SIG-M5 (cell line): ENCODE data around the gene YIPF7.
A peak's percentile ranks its signal among the peaks of the same experiment; 100 is the strongest.

Experiments used
- DNase-seq: peaks from one replicate; lab custom pipeline; 2025; lab: John Stamatoyannopoulos, UW

The YIPF7 gene

DNA sequence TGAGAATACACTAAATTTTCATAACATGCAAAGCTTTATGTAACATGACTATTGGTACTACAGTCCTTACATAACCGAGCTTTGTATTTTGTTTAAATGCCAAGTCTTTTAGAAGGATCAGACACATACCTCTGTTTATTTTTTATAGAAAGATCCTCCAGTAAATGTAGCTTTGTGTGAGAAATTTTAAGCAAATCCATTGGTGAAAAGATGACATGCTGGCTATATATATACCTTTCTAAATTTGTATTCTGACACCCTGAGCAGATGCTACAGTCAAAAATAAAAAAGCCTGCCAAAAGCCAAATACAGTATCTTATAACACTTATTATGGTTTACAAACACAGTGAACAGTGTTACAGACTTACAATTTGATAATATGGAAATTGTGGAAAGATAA lies at the start of gene YIPF7:
TSS of gene YIPF7 (minus strand) at position 201 of the 400 bp plus-strand sequence. CDS start 1,525 bp downstream, outside the sequence.
- no peak for DNase-seq

DNA sequence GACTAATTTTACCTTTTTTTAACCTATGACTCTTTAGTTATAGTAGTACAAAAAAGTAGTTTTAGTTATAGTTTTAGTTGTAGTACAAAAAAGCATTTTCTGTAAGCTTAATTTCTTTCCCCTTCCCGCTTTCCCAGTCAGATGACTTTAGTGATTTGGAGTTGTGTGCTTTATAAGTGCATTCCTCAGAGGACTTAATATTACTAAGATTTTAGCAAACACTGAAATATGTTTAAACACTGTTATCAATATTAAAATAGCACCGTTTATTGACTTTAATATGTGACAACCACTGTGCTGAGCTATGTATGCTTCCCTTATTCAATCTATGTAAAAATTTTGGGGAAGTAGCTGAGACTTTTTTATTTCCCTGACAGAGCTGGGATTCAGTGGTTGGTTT lies 49.6 kb upstream of the YIPF7 start:
- no peak for DNase-seq

DNA sequence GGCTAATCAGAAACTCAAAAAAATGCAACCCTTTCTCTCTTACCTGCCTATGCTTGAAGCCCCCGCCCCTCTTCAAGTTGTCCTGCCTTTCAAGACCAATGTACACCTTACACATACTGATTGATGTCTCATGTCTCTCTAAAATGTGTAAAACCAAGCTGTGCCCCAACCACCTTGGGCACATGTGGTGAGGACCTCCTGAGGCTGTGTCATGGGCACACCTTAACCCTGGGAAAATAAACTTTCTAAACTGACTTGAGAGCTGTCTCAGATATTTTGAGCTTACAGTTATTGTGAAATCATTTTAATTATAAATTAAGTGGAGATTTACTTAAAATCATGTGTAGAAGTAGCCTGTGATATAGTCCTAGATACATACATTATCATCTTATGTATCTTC lies 49.0 kb upstream of the YIPF7 start:
- DNase-seq = no peak

DNA sequence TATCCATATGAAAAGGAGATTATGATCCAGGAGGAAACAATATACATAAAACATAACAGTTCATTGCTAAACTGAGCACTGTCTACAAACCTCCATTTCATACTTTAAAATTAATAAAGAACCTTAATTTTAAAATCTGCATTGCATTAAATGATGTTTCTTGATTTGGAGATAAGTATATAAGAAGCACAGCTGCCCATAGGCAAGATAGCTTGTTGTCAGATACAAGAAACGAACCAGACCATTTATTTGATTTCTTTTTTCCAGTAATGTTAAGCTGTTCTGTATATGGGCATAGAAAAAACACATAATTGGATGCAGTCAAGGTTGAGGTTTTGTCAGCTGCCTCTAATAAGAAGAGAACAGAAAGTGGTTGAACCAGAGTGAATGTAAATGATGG lies 33.2 kb upstream of the YIPF7 start:
- no peak for DNase-seq

DNA sequence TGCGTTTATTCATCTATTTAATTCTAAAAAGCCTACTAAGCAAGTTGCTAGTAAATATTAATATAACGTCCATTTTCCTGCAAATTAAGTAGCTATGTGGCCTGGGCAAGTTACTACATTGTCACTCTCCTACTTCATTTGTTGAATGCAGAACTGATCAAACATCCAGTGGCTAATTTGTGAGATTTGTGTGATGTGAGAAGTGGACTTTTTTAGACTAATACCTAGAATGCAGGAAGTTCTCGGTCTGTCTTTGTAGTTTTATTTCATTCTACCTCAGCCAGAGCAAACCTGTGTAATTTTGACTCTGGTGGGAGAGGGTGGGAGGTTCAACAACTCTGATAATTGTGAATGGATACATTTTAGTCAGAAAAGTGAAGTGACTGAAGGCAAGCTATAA lies 27.6 kb upstream of the YIPF7 start:
- no peak for DNase-seq

DNA sequence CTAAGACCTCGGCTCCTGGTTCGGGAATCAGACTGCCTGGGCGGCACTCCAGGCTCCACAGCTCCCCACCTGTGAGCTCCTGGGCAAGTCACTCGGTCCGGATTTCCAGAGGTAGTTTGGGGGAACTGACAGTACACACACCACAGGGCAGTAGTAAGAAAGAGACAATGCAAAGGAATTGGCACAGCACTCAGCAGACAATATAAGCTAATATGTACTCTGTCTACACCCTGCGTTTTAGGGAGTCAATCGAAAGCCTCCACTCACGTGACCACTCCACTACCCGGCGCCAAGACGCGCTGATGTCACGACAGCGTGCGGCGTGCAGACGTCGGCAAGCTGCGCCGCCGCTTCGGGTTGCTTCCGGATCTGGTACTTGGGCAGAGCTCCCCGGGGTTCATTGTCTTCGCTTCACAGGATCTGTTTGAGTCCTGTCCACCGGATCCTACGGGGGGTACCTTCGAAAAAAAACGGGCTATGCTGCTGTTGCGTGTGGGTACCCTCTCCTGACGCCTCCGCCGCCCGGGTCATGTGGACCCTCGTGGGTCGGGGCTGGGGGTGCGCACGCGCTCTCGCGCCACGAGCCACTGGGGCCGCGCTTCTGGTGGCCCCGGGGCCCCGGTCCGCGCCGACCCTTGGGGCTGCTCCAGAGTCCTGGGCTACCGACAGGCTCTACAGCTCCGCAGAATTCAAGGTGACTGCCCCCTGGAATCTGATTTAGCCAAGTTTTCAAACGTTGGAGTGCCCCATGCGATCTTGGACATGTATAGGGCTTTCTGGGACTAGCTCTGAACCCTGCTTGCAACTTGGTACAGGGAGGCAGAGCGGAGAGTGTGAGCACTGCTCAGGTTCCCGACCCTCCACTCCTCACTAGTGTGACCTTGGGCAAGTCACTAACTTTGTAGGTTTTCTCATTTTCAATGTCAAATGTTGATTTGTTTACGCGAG lies 26.9 kb upstream of the YIPF7 start, which contains the start of gene GUF1:
TSS of gene GUF1 (plus strand) at position 327 of the 948 bp plus-strand sequence. CDS start at position 530, 203 bp downstream.
- peak; percentile 19 for DNase-seq

DNA sequence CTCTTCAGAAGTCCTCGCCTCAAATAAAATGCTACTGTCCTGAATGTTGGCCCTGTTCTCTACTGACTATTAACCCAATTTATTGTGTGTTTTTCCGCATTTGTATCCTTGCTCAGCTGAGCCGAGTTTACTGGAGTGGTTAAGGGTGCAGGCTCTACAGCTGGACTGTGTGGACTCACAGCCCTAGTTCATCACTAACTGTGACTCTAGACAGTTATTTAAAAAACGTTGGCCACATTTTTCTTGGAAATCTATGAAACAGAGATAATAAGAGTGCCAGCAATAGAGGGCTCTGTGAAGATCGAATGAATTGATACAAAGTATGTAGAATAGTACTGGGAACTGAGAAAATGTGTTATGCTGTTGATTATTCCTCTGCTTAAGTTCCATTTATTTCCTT lies 23.9 kb upstream of the YIPF7 start:
- DNase-seq = no peak

DNA sequence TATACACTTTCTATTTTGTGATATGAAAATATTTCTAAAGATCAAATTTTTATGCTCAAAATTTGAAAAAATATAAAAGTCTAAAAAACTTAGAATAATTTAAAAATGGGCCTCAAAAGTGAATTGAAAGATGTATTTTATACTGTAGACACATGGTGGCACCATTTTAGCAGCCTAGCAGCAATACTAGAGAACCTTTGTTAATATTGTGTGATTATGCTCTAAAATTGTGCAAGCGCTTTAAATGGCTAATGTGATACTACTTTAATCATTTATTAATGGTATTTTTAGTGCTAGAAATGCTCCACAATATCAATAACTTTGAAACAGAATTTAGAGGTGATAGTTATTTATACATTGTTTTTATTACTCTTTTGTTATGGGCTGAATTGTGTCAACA lies 23.0 kb upstream of the YIPF7 start:
- no peak for DNase-seq

DNA sequence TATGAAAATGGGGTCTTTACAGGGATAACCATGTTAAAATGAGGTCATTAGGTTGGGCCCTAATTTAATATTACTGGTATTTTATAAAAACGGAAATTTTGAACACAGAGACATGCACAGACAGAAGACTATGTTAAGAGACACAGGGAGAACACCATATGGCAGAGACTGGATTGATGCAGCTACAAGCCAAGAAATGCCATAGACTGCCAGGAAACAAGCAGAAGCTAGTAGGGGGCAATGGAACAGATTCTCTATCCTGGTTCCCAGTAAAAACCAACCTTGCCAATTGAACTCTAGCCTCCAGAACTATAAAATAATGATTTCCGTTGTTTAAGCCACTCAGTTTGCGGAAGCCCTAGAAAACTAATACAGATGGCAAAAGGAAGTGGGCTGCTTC lies 20.2 kb upstream of the YIPF7 start:
- DNase-seq = no peak

DNA sequence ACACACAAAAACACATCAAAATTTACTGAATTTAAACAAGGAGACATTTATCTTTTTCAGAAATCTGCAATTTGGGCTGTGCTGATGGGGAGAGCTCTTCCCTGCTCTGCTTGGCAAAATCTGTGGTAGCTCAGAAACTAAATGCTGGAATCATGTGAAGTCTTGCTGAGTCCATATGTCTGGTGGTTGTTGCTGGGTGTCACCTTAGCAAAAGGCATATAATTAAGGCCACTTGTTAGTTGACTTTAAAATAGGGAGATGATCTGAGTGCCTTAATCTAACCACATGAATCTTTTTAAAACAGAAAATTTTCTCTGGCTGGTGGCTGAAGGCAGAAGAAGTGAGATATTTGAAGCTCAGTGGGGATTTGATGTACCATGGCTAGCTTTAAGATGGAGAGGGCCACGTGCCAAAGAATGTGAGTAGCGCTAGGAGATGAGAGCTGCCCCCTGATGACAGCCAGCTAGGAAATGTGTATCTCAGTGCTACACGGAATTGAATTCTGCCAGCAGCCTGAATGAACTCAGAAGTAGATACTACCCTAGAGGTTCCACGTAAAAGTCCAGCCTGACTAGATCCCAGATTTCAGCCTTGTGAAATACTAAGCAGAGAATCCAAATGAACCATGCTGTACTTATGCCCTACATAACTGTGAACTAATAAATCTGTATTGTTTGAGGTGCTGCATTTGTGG lies 19.2 kb upstream of the YIPF7 start:
- no peak for DNase-seq

DNA sequence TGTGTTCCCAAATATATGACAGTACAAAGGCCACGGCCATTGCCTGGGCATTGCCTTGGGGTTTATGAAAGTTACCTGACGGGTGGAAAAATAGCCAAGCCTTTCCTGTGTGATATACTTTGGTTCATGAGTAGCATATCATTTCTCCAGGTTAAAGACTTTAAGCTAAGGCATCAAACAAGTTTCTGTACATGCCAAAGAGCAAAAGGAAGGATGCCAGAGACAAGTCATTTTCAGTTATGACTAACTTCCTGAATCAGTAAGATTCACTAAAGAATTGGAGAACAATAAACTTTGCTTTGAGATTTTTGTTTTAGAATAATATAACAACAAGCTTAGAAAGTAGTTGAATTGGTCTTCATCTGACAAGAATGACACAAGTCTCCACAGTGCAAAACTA lies 17.1 kb upstream of the YIPF7 start:
- no peak for DNase-seq

DNA sequence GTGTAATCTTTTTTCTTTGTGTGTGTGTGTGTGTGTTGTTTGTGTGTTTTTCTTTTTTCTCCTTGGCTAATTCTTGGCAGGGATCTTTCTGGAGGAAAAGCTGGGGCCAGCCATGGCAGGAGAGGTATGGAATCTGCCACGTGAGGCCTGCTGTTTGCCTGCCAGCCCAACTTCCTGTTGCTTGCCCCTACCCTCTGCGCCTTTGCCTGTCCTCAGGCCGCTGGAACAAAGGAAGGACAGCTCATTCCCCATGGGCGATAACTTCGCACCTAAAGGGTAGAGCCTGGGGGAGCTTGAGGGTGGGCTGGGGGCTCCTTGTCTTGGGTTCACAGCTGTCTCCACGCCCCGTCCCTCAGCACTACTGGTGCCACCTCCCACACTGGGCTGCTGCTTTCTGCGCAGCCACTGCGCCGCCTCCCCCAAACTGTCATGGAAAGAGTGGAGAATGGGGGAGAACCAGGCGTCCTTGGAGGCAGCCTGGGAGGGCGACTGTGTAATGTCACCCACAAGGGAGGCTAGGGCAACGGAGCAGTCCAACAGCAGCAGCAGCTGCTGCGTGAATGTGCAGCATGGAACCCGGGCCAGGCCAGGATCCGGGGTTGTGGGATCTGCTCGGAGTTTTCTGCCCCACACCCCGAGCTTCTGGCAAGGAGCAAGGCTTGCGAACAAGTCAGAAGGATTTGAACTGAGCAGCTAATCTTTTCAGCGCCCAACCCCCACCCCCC lies 12.3 kb upstream of the YIPF7 start:
- no peak for DNase-seq

DNA sequence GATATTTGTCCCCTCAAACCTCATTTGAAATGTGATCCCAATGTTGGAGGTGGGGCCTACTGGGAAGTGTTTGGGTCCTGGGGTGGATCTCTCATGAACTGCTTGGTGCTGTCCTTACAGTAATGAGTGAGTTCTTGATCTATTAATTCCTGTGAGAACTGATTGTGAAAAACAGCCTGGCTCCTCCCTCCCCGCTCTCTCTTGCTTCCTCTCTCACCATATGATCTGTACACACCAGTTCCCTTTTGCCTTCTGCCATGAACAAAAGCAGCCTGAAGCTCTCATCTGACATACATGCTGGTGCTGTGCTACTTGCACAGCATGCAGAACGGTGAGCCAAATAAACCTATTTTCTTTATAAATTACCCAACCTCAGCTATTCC lies 11.2 kb upstream of the YIPF7 start:
- DNase-seq = no peak

DNA sequence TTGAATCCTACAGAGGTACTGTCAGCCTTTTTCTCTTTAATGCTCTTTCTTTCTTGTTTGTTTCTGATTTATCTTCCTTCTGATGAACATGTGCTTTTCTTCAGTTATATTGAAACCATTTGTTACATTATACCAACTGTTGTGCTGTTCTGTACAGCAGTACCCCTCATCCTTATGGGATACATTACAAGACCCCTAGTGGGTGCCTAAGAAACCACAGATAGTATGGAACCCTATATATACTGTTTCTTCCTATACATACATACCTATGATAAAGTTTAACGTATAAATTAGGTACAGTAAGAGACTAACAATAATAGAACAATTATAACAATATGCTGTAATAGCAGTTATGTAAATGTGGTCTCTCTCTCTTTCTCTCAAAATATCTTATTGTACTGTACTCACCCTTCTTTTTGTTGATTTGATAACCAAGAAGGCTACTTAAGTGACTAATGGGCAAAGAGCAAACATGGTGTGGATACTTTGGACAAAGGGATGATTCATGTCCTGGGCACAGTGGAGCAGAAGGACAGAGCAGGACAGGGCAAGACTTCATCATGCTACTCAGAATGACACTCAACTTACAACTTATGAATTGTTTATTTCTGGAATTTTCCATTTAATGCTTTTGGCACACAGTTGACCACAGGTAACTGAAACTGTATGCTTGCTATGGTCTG lies 10.7 kb upstream of the YIPF7 start:
- no peak for DNase-seq

DNA sequence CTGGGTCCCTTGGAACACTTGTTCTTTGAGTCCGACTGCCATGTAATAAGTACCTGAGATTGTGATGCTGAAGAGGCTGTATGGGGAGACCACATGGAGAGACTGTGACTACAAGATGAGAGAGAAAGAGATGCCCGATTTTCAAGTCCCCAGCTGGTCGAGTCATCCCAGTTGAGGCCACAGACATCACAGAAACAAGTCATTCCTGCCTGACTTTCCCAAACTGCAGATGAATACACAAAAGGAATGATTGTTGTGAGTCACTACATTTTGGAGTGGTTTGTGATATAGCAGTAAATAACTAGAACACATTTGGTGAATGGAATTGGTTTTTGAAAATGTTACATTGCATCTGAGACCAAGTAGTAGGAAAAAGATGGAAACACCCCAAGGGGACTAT lies 9.0 kb upstream of the YIPF7 start:
- no peak for DNase-seq

DNA sequence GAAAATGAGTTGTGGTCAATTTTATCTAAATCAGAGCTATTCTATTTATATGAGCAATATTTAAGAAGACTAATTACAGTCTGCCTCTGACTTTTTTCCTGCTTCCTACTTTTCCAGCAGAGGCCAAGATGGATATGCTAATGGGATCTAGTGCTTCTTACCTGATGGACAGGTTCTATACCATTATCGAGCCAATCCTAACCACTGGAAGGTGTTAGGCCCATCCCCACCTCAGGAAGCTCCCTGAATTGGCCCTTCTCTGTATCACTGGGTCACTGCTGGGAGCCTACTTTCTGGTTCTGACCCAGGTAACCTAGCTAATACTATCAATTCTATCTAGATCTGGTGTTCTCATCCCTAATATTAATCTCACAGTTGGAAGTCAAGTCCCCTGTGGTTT lies 577 bp upstream of the YIPF7 start:
- DNase-seq = no peak

DNA sequence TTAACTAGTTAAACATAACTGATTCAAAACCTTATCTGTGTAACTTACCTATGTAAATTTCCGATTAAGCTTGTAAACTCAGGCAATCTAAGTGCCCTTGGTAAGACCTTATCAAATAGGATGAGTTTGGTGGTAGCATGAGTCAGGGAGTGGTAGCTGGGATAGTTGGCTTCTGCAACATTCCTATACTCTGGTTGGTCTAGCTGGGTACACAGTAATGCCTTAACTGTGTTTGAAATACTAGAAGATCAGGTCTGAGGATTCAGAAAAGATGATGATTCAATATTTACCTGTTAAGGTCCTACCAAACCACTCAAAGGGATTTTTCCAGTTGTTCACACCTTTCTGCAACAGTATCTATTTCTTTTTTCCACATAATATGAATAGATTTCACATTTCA lies 5.3 kb downstream of the YIPF7 start:
- no peak for DNase-seq

DNA sequence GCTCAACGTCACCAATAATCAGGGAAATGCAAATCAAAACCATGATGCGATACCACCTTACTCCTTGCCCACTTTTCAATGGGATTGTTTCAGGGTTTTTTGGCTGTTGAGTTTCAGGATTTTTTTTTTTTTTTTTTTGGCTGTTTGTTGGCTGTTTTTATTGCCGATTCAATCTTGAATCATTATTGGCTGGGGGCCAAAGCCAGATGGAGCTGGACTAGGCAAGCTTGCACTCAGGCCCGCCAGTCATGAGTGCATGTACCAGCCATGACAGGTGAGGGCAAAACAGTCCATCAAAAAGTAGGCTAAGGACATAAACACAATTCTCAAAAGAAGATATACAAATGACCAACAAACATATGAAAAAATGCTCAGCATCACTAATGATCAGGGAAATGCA lies 13.3 kb downstream of the YIPF7 start:
- DNase-seq = no peak

DNA sequence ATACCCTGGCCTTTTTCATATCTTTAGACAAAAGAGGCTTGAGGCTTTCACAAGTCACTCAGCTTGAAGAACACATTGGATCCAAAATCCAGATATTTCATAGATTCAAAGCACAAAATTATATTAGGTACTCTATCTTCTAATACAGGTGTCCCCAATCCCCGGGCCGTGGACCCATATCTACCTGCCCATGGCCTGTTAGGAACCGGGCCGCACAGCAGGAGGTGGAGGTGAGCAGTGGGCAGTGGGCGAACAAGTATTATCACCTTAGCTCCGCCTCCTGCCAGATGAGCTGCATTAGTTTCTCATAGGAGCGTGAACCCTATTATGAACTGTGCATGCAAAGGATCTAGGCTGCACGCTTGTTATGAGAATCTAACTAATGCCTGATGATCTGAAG lies 18.7 kb downstream of the YIPF7 start:
- DNase-seq = no peak

DNA sequence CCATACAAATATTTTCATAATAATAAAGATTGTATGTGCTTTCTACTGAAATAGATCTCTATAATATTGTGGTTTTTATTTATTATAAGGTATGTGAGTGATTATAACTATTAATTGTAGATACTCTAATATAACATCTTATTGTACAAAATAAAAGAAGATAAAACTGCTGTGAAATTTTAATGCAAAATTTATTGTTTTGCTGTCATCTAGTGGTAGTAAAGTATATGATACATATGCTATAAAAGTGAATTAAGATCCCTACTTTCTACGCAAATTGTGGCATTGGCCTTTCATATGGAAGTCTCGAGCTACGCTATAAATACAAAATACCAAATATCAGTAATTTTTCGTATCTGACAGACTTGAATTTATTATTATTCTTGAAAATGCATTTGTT lies 19.3 kb downstream of the YIPF7 start:
- DNase-seq = no peak

DNA sequence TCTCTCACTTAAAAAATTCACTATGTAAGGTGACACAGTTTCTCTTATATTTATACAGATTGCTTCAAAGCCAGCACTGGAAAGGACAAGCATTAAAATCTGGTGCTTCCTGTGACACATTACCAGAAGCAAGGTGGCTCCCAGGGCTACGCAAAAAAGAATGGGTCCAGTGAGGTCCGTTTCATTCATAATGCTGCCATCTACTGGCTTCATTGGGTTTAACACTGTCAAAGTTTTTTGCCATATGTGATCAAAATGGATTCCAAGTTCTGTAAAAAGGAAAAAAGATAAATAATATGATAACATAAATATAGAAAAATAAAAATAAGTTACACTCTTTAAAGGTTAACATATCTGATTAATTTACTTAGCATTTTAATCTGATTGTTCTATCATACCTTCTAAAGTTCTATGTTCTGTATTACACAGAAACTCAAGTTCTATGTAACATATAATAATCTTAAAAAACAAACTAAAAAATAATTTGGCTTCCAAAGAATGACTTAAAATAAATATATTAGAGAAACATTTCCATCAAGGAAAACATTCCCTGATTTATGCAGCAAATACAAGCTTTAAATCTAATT lies 22.1 kb downstream of the YIPF7 start:
- no peak for DNase-seq

DNA sequence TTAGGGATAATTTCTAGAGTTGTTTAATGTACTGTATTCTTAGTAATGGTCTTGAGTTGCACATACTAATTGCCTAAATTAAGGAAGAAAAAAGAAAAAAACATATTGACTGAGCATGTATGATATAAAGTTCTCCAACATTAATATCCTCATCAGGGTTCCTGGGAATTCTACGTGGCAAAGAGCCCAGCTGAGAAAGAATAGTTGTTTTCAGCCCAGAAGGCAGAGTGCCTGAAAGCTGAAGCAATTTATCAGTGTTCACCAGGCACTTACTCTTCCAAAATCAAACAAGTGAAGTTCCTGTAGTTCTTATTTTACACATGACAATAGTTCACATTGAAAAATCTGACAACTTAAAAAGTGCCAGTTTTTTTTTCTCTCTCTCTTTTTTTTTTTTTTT lies 27.7 kb downstream of the YIPF7 start:
- no peak for DNase-seq
